Liver (tissue), 2 donors: ENCODE results near the gene COL26A1.

Experiments used
- TF ChIP-seq, protein P1 (sequence below): IDR thresholded peaks from 2 replicates; pipeline ENCODE4 v1.6.1; 2016; ENCODE audit warnings: antibody characterized with exemption
- TF ChIP-seq, protein P2 (sequence below): fragments of 150-350 bp; IDR thresholded peaks from 2 replicates; pipeline ENCODE4 v1.5.1; 2017; ENCODE audit warnings: improper control_type of control experiment, low read depth, low read length; ENCODE audit not compliant: missing input control
- donor health status: healthy.

DNA sequence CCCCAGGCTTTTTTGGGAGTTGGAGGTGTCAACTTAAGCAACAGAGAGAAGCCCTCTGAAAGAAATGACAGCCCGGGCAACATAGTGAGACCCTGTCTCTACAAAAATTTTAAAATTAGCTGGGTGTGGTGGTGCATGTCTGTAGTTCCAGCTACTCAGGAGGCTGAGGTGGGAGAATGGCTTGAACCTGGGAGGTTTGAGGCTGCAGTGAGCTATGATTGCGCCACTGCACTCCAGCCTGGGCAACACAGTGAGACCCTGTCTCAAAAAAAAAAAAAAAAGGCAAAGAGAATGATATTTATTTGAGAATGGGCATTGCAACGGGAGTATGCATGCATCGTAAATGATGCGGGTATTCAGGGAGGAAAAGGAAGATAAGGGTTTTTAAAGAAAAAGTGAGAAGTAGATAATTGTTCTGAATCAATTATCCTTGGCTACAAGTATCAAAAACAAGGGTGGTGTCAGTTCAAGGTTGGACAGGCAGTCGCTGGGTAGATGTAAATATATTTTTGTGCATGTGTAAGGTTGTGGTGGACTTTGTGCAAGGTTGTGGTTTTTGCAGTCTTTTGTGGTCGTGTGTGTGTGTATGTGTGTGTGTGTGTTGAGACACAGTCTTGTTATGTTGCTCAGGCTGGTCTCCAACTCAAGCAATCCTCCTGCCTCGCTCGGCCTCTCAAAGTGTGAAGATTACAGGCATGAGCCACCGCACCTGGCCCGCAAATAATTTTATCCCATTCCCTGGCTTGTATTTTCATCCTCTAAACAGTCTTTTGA is 65.6 kb downstream of the COL26A1 start:
- TF ChIP-seq, protein P1, sequence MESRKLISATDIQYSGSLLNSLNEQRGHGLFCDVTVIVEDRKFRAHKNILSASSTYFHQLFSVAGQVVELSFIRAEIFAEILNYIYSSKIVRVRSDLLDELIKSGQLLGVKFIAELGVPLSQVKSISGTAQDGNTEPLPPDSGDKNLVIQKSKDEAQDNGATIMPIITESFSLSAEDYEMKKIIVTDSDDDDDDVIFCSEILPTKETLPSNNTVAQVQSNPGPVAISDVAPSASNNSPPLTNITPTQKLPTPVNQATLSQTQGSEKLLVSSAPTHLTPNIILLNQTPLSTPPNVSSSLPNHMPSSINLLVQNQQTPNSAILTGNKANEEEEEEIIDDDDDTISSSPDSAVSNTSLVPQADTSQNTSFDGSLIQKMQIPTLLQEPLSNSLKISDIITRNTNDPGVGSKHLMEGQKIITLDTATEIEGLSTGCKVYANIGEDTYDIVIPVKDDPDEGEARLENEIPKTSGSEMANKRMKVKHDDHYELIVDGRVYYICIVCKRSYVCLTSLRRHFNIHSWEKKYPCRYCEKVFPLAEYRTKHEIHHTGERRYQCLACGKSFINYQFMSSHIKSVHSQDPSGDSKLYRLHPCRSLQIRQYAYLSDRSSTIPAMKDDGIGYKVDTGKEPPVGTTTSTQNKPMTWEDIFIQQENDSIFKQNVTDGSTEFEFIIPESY, result no peak
- TF ChIP-seq, protein P2, sequence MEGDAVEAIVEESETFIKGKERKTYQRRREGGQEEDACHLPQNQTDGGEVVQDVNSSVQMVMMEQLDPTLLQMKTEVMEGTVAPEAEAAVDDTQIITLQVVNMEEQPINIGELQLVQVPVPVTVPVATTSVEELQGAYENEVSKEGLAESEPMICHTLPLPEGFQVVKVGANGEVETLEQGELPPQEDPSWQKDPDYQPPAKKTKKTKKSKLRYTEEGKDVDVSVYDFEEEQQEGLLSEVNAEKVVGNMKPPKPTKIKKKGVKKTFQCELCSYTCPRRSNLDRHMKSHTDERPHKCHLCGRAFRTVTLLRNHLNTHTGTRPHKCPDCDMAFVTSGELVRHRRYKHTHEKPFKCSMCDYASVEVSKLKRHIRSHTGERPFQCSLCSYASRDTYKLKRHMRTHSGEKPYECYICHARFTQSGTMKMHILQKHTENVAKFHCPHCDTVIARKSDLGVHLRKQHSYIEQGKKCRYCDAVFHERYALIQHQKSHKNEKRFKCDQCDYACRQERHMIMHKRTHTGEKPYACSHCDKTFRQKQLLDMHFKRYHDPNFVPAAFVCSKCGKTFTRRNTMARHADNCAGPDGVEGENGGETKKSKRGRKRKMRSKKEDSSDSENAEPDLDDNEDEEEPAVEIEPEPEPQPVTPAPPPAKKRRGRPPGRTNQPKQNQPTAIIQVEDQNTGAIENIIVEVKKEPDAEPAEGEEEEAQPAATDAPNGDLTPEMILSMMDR, result no peak
